Measurements from ENCODE around the gene SPATA45.
"Not testable (repeated sequence)": the region's sequence is repeated elsewhere in the genome, so short reads cannot be mapped to it uniquely, and the experiment has no call there.

SPATA45 gene

DNA sequence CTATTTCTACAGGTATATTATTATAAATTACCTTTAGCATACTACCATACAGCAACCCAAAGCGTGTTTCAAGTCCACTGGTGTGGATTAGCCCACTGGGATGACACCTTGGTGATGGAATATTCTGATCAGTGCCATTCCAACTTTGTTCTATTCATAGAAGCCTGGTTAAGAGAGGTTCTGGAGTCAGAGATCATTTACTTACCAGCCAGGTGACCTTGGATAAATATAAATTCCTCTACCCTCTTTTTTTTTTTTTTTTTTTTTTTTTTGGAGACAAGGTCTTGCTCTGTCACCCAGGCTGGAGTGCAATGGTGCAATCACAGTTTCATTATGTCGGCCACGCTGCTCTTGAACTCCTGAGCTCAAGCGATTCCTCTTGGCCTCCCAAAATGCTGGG, at the start of gene SPATA45:
Gene SPATA45 (minus strand): TSS at position 101 of the 400 bp plus-strand sequence. CDS start 11,500 bp downstream, outside the sequence.
- DNase-seq (ENCODE audit: low spot score): no peak

DNA sequence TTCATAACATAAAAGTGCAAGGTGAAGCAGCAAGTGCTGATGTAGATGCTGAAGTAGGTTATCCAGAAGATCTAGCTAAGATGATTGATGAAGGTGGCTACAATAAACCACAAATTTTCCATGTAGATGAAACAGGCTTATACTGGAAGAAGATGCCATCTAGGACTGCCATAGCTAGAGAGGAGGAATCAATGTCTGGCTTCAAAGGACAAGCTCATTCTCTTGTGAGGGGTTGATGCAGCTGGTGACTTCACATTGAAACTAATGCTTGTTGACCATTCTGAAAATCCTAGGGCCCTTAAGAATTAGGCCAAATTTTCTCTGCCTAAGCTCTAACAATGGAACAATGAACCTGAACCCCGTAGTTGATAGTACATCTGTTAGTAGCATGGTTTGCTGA, 44.7 kb upstream of the SPATA45 start:
- no peak for DNase-seq (ENCODE audit: low spot score)

DNA sequence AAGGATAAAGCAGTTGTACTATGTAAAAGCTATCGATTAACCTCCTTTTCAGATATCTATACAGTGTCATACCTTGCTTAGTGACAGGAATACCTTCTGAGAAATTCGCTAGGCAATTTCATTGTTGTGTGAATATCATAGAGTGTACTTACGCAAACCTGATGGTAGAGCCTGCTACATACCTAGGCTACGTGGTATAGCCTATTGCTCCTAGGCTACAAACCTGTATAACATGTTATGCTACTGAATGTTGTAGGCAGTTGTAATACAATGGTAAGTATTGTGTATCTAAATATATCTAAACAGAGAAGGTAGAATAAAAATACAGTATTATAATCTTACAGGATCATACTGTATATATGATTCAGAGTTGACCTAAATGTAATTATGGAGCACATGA, 37.1 kb upstream of the SPATA45 start:
- DNase-seq (ENCODE audit: low spot score): no peak

DNA sequence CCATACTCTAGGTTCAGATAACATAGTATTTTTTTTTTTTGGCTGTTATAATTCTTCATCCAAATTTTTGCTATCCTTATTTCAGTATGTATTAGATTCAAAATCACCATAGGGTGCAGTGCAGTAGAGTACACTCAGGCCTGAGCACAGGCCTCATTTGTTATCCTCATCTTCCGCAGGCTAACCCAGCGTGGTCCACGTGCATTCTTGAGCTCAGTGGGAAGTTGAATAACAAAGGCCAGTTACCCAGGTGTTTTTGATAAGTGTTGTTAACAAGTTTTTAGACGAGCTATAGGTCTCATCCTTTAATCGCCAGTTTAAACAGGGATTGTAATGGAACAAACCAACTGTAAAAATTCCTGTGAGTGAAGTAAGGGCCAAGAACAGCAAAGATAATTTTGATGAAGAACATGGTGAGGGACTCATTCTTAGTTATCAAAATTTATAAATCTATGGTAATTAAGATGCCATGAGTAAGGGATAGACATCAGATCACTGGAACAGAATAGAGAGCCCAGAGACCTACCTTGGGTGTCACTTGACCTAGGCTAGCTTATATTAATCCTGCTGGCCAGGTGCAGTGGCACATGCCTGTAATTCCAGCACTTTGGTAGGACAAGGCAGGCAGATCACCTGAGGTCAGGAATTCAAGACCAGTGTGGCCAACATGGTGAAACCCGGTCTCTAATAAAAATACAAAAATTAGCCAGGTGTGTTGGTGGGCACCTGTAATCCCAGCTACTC, 32.7 kb upstream of the SPATA45 start:
- DNase-seq (ENCODE audit: low spot score): no peak

- no peak for DNase-seq (ENCODE audit: low spot score)
These were observed 31.0 kb upstream of the SPATA45 start for GRCh38 chr1:212878418-212878817.

GRCh38 chr1:212873518-212873917, 26.1 kb upstream of the SPATA45 start:
- no peak for DNase-seq (ENCODE audit: low spot score)

DNA sequence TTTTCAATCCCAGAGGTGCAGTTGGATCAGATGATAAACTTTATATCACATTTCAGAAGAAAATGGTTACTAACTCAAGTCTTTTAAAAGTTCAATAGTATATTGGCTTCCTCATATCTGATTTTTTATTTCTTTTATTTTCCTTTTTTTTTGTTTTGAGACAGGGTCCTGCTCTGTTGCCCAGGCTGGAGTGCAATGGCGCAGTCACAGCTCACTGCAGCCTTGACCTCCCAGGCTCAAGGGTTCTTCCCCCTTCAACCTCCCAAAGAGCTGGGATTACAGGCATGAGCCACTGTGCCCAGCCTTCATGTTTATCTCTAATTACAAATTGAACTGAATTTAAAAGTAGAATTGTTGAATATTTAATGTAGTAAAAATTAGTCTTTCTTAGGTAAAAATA, 24.5 kb upstream of the SPATA45 start:
- no peak for DNase-seq (ENCODE audit: low spot score)

- DNase-seq (ENCODE audit: low spot score): no peak
These were observed 19.7 kb upstream of the SPATA45 start for GRCh38 chr1:212867192-212867591.

DNA sequence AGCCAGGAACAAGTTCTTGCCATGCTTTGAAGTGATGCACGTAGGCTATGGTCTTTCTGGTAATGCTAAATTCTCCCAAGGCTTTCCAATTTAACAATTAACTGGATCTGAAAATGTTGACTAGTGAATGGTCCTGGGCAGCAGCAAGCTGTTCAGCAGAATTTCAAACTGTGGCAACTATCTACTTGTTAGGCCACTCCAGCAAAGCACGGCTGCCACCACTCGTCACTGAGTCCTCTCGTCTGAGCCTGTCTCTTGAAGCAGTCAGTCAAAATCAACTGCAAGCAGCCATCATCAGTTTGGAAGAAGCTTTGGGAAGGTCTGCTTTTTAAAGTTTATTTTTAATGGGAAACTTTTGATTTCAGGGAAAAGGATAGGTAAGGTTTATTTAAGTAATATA, 16.8 kb upstream of the SPATA45 start:
- DNase-seq (ENCODE audit: low spot score): no peak

DNA sequence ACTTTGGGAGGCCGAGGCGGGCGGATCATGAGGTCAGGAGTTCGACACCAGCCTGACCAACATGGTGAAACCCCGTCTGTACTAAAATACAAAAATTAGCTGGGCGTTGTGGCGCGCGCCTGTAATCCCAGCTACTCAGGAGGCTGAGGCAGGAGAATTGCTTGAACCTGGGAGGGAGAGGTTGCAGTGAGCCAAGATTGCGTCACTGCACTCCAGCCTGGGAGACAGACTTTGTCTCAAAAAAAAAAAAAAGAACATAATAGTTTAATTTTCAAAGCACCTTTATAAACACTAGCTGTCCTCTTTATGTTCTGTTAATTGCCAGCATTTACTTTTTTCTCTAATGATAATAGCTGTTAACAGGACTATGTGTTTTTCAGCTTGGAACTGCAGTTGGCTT, 15.9 kb upstream of the SPATA45 start:
- DNase-seq (ENCODE audit: low spot score): not testable (repeated sequence)

GRCh38 chr1:212862111-212862690, 14.8 kb upstream of the SPATA45 start:
- no peak for DNase-seq (ENCODE audit: low spot score)

- no peak for DNase-seq (ENCODE audit: low spot score)
These were observed 13.5 kb upstream of the SPATA45 start for GRCh38 chr1:212860713-212861581.

DNA sequence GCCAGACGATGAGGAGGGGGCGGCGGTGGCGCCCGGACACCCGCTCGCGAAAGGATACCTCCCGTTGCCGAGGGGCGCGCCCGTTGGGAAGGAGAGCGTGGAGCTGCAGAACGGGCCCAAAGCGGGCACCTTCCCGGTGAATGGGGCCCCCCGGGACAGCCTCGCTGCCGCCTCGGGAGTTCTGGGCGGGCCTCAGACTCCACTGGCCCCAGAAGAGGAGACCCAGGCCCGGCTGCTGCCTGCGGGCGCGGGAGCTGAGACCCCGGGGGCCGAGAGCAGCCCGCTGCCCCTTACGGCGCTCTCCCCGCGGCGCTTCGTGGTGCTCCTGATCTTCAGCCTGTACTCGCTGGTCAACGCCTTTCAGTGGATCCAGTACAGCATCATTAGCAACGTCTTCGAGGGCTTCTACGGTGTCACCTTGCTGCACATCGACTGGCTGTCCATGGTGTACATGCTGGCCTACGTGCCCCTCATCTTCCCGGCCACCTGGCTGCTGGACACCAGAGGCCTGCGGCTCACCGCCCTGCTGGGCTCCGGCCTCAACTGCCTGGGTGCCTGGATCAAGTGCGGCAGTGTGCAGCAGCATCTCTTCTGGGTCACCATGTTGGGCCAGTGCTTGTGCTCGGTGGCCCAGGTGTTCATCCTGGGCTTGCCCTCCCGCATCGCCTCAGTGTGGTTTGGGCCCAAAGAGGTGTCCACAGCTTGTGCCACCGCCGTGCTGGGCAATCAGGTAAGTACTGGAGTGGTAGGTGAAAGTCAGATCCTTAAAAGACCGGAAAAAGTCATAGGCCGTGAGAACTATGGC, 11.2 kb upstream of the SPATA45 start:
- no peak for DNase-seq (ENCODE audit: low spot score)

GRCh38 chr1:212857992-212858460, 10.6 kb upstream of the SPATA45 start, which contains the start of gene FLVCR1:
Gene FLVCR1 (plus strand): TSS chr1:212858275. CDS start chr1:212858453, 178 bp downstream.
- DNase-seq (ENCODE audit: low spot score): peak; percentile 94

GRCh38 chr1:212856755-212857154, 9.3 kb upstream of the SPATA45 start:
- DNase-seq (ENCODE audit: low spot score): no peak

GRCh38 chr1:212853658-212854057, 6.2 kb upstream of the SPATA45 start:
- DNase-seq (ENCODE audit: low spot score): no peak

GRCh38 chr1:212852105-212852688, 4.7 kb upstream of the SPATA45 start:
- DNase-seq (ENCODE audit: low spot score): no peak

- not testable (repeated sequence) for DNase-seq (ENCODE audit: low spot score)
These were observed 2.9 kb downstream of the SPATA45 start for GRCh38 chr1:212844521-212844920.

DNA sequence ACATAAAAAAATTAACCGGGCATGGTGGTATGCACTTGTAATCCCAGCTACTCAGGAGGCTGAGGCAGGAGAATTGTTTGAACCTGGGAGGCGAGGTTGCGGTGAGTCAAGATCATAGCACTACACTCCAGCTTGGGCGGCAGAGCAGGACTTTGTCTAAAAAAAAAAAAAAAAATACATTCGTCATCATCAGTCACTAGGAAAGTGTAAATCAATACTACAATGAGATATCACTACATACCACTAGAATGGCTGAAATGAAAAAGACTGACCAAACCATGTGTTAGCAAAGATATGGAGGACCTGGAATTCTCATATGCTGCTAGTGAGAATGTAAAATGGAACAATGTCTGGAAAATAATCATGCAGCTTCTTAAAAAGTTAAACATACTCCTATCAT, 9.3 kb downstream of the SPATA45 start:
- DNase-seq (ENCODE audit: low spot score): no peak

DNA sequence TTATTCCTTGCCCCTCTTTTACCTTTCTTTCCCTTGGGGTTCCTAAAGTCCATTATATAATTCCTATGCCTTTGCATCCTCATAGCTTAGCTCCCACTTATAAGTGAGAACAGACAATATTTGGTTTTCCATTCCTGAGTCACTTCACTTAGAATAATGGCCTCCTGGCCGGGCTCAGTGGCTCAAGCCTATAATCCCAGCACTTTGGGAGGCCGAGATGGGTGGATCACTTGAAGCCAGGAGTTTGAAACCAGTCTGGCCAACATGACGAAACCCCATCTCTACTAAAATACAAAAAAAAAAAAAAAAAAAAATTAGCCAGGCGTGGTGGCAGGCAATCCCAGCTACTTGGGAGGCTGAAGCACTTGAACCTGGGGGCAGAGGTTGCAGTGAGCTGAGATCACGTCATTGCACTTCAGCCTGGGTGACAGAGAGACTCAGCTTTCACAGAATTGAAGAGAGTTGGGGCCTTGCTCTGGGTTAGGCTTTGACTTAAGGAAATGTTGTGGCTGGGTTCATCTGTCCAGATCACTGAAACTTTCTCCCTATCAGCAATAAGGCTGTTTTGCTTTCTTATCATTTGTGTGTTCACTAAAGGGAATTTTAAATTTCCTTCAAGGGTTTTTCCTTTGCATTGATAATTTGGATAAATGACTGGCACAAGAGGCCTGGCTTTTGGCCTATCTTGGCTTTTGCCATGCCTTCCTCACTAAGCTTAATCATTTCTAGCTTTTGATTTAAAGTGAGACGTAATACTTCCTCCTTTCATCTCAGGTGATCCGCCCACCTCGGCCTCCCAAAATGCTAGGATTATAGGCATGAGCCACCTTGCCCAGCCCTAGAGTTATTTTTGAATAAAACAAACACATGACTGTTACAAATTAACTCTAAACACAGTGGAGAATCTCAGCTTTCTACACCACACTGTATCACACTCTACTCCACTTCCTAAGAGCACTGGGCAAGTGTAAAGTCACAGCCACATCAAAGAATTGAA, 13.9 kb downstream of the SPATA45 start:
- not testable (repeated sequence) for DNase-seq (ENCODE audit: low spot score)

All from CD4-positive, alpha-beta T cell treated with Interleukin-15 for 4 hours (primary cell).